Brain pericyte (primary cell): ENCODE results near the gene S100A9.

Experiments
- DNase-seq: peaks from one replicate; pipeline ENCODE4 v3.0.0-alpha.2; 2012; ENCODE audit warnings: low read depth, low spot score

The S100A9 gene

DNA sequence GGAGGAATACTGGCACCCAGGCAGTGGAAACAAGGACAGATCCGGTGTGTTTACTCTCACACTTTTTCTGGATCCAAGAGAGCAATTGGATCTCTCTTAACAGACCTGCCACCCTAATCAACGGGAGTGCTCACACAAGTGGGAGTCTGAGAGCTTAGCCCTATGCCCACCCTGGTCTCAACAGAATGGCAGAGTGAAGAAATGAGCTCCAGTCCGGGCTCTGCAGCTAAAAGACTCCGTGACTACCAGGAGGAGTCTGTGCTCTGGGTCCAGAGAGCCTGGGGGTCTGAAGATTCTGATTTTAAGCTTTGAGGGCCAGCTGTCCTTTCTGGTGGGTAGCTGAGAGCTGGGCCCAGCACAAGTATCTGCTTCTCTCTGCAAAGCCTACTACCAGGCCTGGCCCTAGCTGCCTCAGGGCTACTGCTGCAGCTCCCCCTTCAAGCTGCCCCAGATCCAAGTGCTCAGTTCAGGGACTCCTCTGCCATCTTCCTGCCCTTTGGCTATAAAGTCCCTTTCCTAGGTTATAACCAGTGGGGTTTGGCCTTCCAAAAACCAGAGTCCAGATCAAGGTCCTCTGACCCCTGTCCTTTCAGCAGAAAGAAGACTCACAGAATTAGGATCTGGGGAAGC lies 3.9 kb downstream of the S100A9 start:
- DNase-seq: no peak

DNA sequence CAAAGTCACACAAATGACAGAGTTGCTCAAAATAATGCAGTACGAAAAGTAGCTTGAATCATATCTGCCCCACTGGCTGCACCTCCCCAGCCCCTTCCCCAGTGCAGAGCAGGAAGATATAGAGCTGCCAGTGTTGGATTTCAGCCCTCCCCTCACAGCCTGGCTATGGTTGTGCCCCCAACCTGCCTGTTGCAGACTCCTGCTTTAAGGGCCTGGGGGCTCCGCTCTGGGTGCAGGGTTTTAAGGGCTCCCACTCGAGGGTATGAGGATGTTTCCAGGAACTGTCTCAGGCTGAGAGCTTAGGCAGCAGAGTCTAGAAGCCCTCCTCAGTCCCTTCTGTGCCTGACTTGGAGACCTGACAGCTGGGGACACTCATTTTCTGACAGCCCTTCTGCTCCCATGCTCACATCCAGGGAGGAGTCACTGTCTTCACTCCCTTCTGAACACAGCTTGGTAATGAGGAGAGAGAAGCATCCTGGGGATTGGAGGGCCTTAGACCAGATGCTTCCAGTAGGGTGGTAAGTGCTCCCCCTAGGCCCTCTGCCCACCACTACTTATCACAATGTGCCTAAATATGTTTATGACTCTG lies 4.6 kb downstream of the S100A9 start:
- DNase-seq: no peak

DNA sequence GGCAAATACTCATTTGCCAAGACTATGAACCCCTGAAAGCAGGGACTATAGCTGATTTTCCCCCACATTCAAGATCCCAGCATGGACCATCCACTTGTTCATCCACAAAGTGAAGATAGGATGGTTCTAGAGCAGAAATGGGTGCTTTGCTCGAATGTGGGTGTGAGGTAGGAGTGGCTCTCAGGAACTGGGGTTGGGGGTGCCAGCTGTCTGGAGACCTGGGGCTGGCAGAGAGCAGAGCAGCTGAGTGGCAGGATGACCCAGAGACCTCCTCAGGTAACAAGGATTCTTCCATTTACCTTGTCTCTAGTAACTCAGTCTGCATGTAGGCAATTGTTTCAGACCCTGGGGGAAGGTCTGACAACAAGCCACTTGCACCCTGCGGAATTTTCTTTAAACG lies 6.0 kb downstream of the S100A9 start:
- DNase-seq: no peak

DNA sequence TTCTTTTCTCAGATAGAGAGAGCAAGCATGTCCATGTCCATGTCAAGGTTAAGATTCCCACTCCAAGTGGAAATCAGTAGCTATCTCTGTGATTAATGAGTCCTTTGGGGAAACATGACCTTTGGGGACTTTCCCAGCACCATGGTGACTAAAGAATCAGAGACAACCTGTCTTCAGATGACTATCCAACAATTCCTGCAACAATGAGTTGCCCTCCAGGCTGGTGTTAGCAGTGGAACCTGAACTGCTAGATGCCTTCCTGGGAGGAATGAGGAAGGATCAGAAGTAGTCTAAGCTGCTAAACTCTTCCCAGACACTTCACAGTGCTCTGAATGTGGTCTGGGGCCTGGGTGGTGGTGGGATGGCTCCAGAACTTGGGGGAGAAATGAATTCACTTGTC lies 6.5 kb downstream of the S100A9 start:
- no peak for DNase-seq

DNA sequence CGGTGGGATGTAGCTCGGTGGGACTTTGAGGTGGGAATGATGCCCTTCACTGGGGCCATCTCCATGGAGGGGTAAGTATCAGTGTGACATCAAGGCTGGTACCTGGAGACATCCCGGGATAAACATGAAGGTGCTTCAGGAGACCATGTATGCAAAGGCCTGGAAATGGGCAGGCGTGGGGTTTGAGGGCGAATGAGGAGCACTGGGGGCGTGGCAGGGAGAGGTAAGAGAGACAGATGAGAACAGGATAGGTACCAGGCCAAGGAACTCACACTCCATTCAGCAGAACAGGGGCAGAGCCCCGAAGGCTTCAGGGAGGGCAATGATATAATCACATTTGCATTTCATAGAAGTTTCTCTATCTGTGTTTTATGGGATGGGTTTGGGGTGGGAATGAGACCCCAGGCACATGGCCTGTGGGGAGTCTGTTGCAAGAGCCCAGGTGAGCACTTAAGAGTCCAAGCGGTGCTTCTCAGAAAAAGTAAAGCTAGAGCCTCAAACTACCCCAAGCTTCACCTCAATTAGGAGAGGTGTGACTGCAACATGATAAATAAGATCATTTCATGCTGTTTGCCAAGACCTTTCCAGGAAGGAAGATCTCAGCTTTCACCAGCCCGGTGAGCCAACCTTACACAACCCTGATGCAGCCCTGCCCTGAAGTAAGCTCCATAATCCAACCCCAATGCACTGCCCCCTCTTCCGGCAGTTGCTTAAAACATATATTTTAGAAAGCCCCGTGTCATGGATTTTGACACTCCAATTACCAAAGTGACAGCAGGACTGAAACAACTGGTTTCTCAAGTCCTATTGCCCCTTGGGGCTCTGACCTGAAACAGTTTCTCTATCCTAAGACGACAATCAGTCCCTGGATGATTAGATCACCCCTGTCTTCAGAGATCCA lies 7.4 kb downstream of the S100A9 start:
- no peak for DNase-seq

DNA sequence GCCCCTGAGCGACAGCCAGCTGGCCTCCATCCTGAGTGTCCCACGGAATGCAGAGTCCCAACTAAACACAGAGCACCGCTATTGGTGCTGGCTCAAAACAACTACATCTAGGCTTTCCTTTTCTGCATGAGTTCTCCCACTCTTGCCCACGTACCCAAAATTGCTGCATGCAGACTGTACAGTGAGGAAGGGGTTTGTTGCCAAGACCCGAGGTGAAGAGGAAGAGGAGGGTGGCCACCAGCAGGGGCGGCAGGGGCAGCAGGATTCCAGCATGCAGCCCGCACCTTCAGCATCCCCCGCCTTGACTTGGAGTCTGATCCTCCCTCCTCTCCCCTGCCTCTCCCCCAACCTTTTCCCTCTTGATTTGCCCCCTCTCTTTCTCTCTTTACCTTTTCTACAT lies 8.0 kb downstream of the S100A9 start:
- DNase-seq: no peak

DNA sequence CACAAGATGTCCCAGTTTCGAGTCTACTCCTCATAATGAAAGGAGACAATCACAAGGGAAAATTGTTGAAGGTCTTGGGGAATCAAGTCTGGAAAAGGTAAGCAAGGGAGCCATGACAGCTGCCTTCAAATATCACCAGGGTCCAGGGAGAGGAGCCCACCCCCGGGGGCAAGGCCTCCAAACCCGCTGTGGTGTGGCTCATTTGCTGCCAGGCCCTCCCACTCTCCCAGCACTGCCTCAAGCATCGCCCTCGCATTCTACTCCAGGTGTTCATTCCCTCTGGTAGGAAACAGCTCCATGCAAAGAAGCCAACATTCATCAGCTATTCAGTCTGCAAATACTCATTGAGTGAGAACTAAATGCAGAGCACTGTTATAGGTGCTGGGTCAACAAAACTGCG lies 8.6 kb downstream of the S100A9 start:
- DNase-seq: no peak

DNA sequence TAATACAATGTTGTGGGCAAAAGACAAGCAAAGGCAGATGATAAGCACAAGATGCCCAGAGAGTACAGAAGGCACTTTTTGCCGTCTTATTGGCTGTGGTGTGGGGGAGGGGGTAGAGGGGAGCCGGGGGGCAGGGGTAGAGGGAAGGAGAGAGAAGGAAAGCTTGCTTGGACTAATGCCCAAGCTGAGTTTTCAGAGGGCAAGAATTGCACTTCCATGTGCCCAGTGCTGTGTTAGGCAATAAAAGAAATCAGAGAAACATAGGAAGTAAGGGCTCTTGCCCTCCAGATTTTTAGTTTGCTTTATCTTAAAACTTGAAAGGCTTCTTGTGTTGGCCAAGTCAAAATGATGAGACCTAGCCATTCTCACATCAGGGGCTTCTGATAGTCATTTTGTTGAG lies 9.4 kb downstream of the S100A9 start:
- DNase-seq: no peak

DNA sequence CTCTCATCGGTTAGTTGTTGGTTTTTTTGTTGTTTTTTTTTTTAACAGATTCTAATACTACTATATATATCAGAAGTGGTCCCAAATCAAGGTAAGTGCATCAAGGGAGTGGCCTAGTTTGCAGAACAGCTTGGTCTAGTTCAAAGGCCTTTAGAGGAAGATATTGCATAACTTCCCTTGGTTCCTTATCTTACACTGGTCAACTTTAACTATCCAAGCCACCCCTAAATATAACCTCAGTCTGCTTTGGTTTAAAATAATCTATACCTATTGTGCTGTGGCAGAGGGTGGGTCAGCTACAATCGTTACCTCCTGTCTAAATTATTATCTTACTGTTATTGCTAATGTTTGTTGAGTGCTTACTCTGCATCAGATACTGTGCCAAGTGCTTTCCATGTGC lies 10.8 kb downstream of the S100A9 start:
- DNase-seq: no peak

DNA sequence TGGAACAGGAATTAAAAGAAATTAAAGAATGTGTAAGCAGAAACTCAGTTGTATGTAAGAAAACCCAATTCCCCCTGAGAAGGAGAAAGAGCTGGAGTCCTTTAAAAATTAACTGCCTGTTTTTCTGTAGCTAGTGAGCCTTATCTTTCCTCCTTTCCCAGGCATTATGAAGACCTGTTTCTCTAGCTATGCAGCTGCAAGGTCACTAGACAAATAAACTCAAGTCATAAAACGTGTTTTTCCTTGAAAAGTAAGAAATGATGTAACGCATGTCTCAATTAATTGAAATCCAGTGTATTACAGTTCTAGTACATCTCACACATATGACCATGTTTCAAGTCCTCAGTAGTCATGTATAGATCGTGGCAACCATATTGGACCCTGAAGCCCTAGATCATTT lies 12.5 kb downstream of the S100A9 start:
- DNase-seq: no peak

DNA sequence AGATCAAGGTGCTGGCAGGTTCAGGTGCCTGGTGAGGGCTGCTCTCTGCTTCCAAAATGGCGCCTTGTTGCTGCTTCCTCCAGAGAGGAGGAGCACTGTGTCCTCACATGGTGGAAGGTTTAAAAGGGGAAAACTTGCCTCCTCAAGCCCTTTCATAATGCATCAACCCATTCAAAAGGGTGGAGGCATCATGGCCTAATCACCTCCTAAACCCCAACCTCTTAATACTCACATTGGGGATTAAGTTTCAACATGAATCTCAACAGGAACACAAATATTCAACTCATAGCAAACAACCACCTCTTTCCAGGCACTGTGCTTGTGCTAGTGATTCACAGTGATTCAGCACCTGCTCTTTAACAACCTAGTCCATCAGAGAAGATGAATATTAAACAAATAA lies 13.6 kb downstream of the S100A9 start:
- DNase-seq: no peak

DNA sequence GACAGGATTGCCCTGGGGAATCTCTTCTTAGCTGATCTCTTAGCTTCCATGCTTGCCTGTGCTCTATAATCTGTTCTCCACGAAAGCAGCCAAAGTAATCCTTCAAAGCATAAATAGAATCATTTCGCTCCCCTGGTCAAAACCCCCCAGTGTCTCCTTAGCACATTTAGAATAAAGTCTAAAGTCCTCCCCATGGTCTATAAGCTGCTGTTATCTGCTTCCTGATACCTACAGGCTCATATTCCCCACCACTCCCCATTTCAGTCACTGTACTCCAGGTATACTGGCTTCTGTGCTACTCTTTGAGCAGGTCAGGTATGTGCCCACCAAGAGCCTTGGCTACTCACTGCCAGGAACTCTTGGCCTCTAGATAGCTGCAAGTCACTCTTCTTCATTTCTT lies 14.9 kb downstream of the S100A9 start:
- DNase-seq: no peak

DNA sequence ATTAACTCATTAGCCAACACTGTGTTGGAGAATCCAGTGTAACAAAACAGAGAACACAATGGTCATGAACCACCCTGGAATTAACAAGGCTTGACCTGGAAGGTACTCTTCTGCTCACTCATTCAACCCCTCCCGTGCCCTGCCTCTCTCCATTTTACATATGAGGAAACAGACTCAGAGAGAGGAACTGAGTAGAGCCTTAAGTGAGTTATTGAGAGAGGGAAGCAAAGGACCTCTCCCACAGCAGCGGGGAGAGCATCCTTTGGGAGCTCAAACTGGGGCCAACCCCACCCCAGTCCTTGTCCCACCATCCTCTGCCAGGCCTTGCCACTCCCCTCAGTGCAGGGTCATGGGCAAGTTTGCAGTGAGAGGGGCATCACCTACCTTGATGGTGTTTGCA lies 16.4 kb downstream of the S100A9 start:
- no peak for DNase-seq

DNA sequence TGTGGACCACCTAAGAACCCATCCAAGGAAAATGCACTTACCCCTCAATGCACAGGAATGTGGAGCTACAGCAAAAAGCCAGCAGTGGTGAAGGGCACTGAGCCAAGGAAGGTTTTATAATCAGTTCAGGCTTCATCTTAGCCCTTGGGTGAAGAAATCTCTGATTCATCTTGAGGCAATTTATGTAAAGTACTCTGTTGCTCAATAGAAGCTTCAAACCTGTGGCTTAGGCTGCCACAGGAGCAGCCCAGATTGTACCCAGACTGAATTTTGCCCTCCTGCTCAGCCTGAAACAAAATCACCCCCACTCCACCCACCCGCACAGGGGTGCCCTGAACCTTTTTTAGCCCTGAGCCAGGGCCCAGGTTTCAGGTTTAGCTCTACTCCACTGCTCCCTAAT lies 17.9 kb downstream of the S100A9 start, which contains the start of gene S100A12:
Gene S100A12 (minus strand): TSS at position 111 of the 400 bp plus-strand sequence. CDS start 1,029 bp downstream, outside the sequence.
- no peak for DNase-seq

DNA sequence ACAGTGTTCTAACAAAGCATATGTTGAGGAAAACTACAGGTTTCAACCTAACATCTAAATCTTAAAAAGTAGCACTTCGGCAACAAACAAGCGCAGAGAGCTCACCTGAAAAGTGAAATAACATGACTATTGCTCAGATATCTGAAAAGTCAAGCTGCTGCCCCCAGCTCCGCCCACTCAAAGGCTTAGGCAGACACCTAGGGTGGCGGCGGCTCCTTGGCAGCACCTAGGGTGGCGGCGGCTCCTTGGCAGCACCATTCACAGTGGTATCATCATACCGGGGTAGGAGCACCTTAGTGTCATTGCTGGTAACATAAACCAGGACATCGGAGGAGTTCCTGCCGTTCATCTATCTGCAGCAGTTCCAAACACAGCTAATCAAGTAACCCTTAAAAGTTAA lies 21.9 kb downstream of the S100A9 start:
- no peak for DNase-seq

DNA sequence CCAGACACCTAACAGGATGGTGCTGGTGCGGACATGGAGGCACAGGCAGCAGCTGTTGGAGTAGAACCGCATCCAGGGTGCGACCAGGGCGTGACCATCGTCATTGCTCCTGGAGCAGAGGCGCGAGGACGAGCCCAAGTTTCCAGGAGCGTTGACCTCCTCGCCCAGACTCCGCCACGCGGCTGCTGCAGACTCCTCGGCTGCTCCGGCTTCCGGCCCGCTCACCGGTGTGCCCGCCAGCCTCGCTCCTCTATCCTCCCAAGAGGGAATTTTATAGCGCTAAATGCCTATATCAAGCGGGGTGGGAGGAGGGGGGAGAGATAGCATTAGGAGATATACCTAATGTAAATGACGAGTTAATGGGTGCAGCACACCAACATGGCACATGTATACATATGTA lies 23.1 kb downstream of the S100A9 start:
- no peak for DNase-seq

DNA sequence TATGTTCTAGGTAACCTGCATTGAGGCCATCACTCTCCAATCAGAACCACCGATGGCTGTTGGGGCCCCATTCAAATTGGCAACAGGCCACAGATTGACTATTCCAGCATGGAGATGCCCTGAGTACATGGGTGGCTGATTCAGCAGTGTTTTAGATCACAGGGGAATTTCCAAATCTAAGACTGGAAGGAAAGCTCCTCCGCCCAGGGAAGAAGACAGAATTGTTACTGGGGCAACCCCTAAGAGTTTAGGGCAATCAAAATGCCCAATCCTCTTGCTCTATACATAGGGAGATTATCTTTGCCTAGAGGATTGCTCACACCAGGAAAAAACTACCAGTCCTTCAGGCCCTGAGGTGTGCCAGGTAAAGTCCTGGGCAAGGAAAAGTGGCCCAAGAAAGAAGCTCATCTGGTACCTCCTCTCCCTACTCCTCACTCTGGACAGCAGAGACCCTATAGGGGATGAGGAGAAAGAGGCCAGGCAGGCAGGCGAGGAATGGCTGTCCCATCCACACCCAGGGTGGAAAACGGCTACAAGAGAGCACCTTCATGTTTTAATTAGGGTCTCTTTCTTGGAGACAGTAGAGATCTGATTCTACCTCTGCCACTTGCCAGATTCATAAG lies 27.4 kb downstream of the S100A9 start:
- no peak for DNase-seq

DNA sequence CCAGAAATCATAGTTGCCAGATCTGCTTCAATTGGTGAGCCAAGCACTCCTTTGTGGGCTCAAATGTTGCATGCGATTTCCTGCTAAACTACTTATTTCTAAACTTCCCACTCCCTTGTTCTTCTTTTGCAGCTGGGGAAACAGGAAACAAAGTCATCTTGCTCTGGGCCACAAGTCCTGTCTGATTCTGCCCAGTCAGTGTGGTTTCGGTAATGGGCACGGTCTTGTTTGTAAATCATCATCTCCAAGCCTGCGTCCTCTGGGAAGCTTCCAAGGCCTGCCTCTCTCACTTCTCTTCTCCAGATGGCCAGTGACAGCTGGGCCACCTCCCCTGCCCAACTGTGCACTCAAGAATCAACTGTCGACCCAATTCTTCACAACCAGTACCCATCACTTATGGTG lies 28.8 kb downstream of the S100A9 start:
- DNase-seq: no peak

DNA sequence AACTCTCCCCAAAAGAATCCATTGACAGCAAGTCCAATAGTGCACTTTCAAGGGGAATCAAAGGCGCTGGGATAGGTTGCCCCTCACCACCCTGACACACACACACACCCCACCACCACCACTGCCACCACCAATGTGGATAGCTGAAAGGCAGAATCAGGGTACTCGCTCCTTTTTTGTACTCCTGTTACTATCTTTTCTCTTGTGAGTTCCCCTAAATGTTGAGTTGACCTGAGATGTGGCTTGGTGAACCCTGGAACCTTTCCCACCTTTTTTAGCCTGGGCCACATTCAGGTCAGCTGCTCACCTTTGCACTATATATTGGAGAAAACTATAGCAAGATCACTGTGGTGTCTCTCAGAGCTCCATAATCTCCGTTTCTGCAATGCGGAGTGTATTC lies 29.3 kb downstream of the S100A9 start:
- DNase-seq: no peak

DNA sequence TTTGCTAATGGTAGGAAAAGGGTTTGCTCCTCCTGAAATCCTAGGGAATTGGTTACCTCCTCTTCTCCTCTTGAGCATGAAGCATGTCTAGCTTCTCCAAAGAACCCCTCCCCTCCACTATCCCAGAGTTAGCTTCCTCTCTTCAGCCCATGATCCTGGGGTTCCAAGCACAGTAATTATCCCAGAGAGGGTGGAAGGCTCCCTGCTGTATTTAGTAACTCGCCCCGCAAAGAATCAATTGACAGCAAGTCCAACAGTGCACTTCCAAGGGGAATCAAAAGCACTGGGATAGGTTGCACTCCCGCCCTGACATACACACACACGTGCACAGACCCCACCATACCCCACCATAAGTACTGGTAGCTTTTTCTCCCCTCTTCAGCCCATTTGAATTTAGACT lies 30.1 kb downstream of the S100A9 start:
- no peak for DNase-seq

DNA sequence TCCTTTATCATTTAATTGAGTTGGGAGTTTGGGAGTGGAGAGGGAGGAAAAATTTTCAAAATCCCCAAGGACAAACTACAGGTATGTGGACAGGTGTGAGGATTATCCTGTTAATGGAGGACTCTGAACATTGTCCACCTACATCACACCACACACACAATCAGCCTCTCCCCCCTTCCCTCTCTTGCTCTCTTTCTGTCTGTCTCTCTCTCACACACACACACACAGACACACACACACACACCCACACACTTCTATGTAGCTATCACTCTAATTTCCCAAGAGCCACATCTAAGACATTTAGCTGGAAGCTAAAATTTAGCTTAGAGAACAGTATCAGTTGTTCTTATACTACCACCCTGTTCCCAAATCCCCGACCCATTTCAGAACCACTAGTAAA lies 31.7 kb downstream of the S100A9 start:
- DNase-seq: no peak
